H1 (cell line): ENCODE data around the gene AP3S1. TPM values are rescaled to one million over a fixed set of nuclear protein-coding genes. Genes with fewer than 3 reads are reported as not detected.

ENCODE experiments used
- CTCF ChIA-PET: fragments of 300-600 bp; sonication (Branson Sonifier 250); formaldehyde crosslinking; loops from one replicate; lab custom pipeline; 2021; ENCODE audit not compliant: partially characterized antibody; lab: Charles Lee
- POLR2A ChIA-PET: fragments of 300-600 bp; sonication (Branson Sonifier 250); formaldehyde crosslinking; loops from one replicate; lab custom pipeline; 2021; ENCODE audit warnings: inconsistent platforms; ENCODE audit not compliant: partially characterized antibody; lab: Charles Lee
- DNase-seq, 2 experiments: peaks; one replicate each; pipeline versions ENCODE4 v3.0.0 to v3.0.0-alpha.2; 2010 to 2022; ENCODE audit warnings: low spot score in 2 of 2, low read depth in 1 of 2, mixed read lengths in 1 of 2
- FAIRE-seq: peaks from 2 replicates; lab custom pipeline; 2011; peaks lifted over from hg19 to GRCh38; lab: Jason Lieb, UNC
- H2AFZ ChIP-seq: 2 replicates; pipeline ENCODE4 v1.8.1; 2012; ENCODE audit warnings: low read length, inconsistent platforms
- H2AK5ac ChIP-seq: 2 replicates; pipeline ENCODE4 v1.6.1; 2013; ENCODE audit warnings: low read depth, low read length
- H2BK120ac ChIP-seq: replicated peaks from 2 replicates; pipeline ENCODE3; 2013; ENCODE audit warnings: low read depth, low read length, inconsistent platforms
- H2BK12ac ChIP-seq: 2 replicates; pipeline ENCODE4 v1.6.1; 2013; ENCODE audit warnings: low read depth, low read length
- H2BK15ac ChIP-seq: 2 replicates; pipeline ENCODE4 v1.6.1; 2013; ENCODE audit warnings: low read length
- H2BK20ac ChIP-seq: 2 replicates; pipeline ENCODE4 v1.6.1; 2013; ENCODE audit warnings: low read length
- H2BK5ac ChIP-seq: 2 replicates; pipeline ENCODE4 v1.6.1; 2013; ENCODE audit warnings: low read depth, low read length
- H3K14ac ChIP-seq: 2 replicates; pipeline ENCODE4 v1.6.1; 2013; ENCODE audit warnings: inconsistent platforms; ENCODE audit not compliant: insufficient read length
- H3K18ac ChIP-seq: 2 replicates; pipeline ENCODE4 v1.6.1; 2013; ENCODE audit warnings: low read length; ENCODE audit errors: extremely low read depth
- H3K23ac ChIP-seq: 2 replicates; pipeline ENCODE4 v1.6.1; 2013; ENCODE audit warnings: inconsistent platforms; ENCODE audit not compliant: insufficient read length
- H3K23me2 ChIP-seq: 2 replicates; pipeline ENCODE4 v1.6.1; 2013; ENCODE audit warnings: low read depth, low read length
- H3K27ac ChIP-seq: 2 replicates; pipeline ENCODE4 v1.6.1; 2011; ENCODE audit warnings: low read depth, low read length, inconsistent platforms
- H3K27me3 ChIP-seq, 4 experiments: replicated peaks in 1 of 4; 1 replicate in 1 of 4; 2 replicates in 3 of 4; pipeline versions ENCODE4 v1.6.1 to v1.8.1; 2011 to 2013; ENCODE audit warnings: low read length in 3 of 4, mild to moderate bottlenecking in 3 of 4, inconsistent platforms in 2 of 4, mixed read lengths in 2 of 4, moderate library complexity in 1 of 4; ENCODE audit not compliant: control insufficient read depth in 3 of 4, insufficient read depth in 3 of 4; ENCODE audit errors: extremely low read depth in 1 of 4
- H3K36me3 ChIP-seq, 4 experiments: 2 replicates each; pipeline versions ENCODE4 v1.6.1 to v1.8.1; 2011 to 2013; ENCODE audit warnings: mild to moderate bottlenecking in 4 of 4, low read length in 3 of 4, moderate library complexity in 2 of 4, control low read depth in 1 of 4, inconsistent platforms in 1 of 4; ENCODE audit not compliant: insufficient read depth in 4 of 4, control insufficient read depth in 2 of 4
- H3K4ac ChIP-seq: replicated peaks from 2 replicates; pipeline ENCODE3; 2013; ENCODE audit warnings: low read length, low read depth, mixed read lengths, inconsistent platforms; ENCODE audit not compliant: insufficient read length
- H3K4me1 ChIP-seq, 4 experiments: replicated peaks in 1 of 4; 1 replicate in 1 of 4; 2 replicates in 3 of 4; pipeline versions ENCODE4 v1.6.1 to v1.8.1; 2011 to 2013; ENCODE audit warnings: low read length in 3 of 4, inconsistent platforms in 2 of 4, mixed read lengths in 1 of 4; ENCODE audit not compliant: insufficient read depth in 4 of 4, control insufficient read depth in 3 of 4
- H3K4me2 ChIP-seq, 2 experiments: 2 replicates each; pipeline versions ENCODE4 v1.6.1 to v1.8.1; 2011 to 2013; ENCODE audit warnings: low read depth in 2 of 2, low read length in 2 of 2, control low read depth in 1 of 2, inconsistent platforms in 1 of 2, mild to moderate bottlenecking in 1 of 2; ENCODE audit not compliant: insufficient read depth in 1 of 2
- H3K4me3 ChIP-seq, 4 experiments: fragments of 200-600, 300-600 bp in 1 of 4; sonication (generic), shearing (Covaris generic), sonication (Bioruptor Twin) in 1 of 4; 2 replicates each; pipeline versions ENCODE4 v1.5.1 to v1.8.1; 2011 to 2016; ENCODE audit warnings: low read length in 4 of 4, low read depth in 3 of 4, control low read depth in 2 of 4, inconsistent platforms in 2 of 4, mild to moderate bottlenecking in 2 of 4, mixed read lengths in 1 of 4, moderate library complexity in 1 of 4; ENCODE audit not compliant: insufficient read depth in 2 of 4; ENCODE audit errors: extremely low read depth in 1 of 4
- H3K56ac ChIP-seq: replicated peaks from 2 replicates; pipeline ENCODE3; 2013; ENCODE audit warnings: low read depth, mild to moderate bottlenecking, mixed read lengths, low read length, inconsistent platforms; ENCODE audit not compliant: insufficient read length
- H3K79me1 ChIP-seq: 2 replicates; pipeline ENCODE4 v1.6.1; 2013; ENCODE audit warnings: low read depth, low read length, control low read depth
- H3K79me2 ChIP-seq, 2 experiments: 2 replicates each; pipeline versions ENCODE4 v1.6.1 to v1.8.1; 2012 to 2013; ENCODE audit warnings: low read length in 2 of 2, mild to moderate bottlenecking in 2 of 2, inconsistent platforms in 1 of 2; ENCODE audit not compliant: insufficient read depth in 2 of 2, control insufficient read depth in 1 of 2
- H3K9ac ChIP-seq, 4 experiments: replicated peaks in 1 of 4; 1 replicate in 1 of 4; 2 replicates in 3 of 4; pipeline versions ENCODE4 v1.6.1 to v1.8.1; 2011 to 2013; ENCODE audit warnings: low read depth in 3 of 4, low read length in 3 of 4, control low read depth in 2 of 4, mild to moderate bottlenecking in 2 of 4, moderate library complexity in 2 of 4, inconsistent platforms in 1 of 4; ENCODE audit errors: extremely low read depth in 1 of 4
- H3K9me3 ChIP-seq, 2 experiments: 2 replicates each; pipeline versions ENCODE4 v1.6.1 to v1.8.1; 2012 to 2013; ENCODE audit warnings: mild to moderate bottlenecking in 2 of 2, moderate library complexity in 2 of 2, control low read depth in 1 of 2, inconsistent platforms in 1 of 2, low read depth in 1 of 2, low read length in 1 of 2, mixed read lengths in 1 of 2; ENCODE audit not compliant: insufficient read depth in 2 of 2
- H4K20me1 ChIP-seq, 2 experiments: replicated peaks in 1 of 2; 2 replicates each; pipeline versions ENCODE3 to v1.8.1; 2011 to 2013; ENCODE audit warnings: inconsistent platforms in 2 of 2, low read length in 2 of 2, mild to moderate bottlenecking in 1 of 2; ENCODE audit not compliant: insufficient read depth in 2 of 2, control insufficient read depth in 1 of 2
- H4K5ac ChIP-seq: 2 replicates; pipeline ENCODE4 v1.6.1; 2013; ENCODE audit warnings: low read length, low read depth, mixed read lengths, inconsistent platforms; ENCODE audit not compliant: insufficient read length
- H4K8ac ChIP-seq: 2 replicates; pipeline ENCODE4 v1.8.0; 2013; ENCODE audit warnings: mild to moderate bottlenecking, moderate library complexity, low read length, inconsistent platforms; ENCODE audit not compliant: insufficient read depth; ENCODE audit errors: extremely low read depth
- H4K91ac ChIP-seq: replicated peaks from 2 replicates; pipeline ENCODE3; 2013; ENCODE audit warnings: low read length, mixed read lengths, inconsistent platforms; ENCODE audit not compliant: insufficient read length
- ASH2L ChIP-seq: fragments of 200-600, 300-600 bp; sonication (generic); IDR thresholded peaks from one replicate; pipeline ENCODE4 v1.7.1; 2017; ENCODE audit warnings: low read length
- CREB1 ChIP-seq: IDR thresholded peaks from 2 replicates; pipeline ENCODE4 v1.6.1; 2012; ENCODE audit warnings: inconsistent platforms
- EGR1 ChIP-seq: IDR thresholded peaks from 2 replicates; pipeline ENCODE4 v1.6.1; 2011; ENCODE audit warnings: low read depth, low read length, borderline replicate concordance
- HDAC2 ChIP-seq, 2 experiments: fragments of 300-600 bp in 1 of 2; sonication (generic) in 1 of 2; IDR thresholded peaks; 2 replicates each; pipeline ENCODE4 v1.6.1; 2011 to 2012; ENCODE audit warnings: low read depth in 2 of 2, low read length in 2 of 2, mild to moderate bottlenecking in 2 of 2, moderate library complexity in 2 of 2, borderline replicate concordance in 1 of 2, inconsistent platforms in 1 of 2
- KDM1A ChIP-seq: fragments of 200-600, 300-600 bp; sonication (generic); IDR thresholded peaks from 2 replicates; pipeline ENCODE4 v1.7.1; 2016; ENCODE audit warnings: mild to moderate bottlenecking, low read length, borderline replicate concordance
- POLR2A ChIP-seq, 2 experiments: IDR thresholded peaks; 1 replicate in 1 of 2; 2 replicates in 1 of 2; pipeline ENCODE4 v1.6.1; 2011; ENCODE audit warnings: low read depth in 2 of 2, low read length in 2 of 2, mild to moderate bottlenecking in 2 of 2; ENCODE audit errors: control extremely low read depth in 1 of 2
- RNF2 ChIP-seq: fragments of 200-900, 300-1000 bp; sonication (generic); IDR thresholded peaks from 2 replicates; pipeline ENCODE4 v1.7.1; 2016; ENCODE audit warnings: borderline replicate concordance, low read depth, mild to moderate bottlenecking, antibody characterized with exemption, low read length; ENCODE audit not compliant: poor library complexity, severe bottlenecking; ENCODE audit errors: missing control alignments
- RXRA ChIP-seq: IDR thresholded peaks from 2 replicates; pipeline ENCODE4 v1.6.1; 2011; ENCODE audit warnings: low read depth, mild to moderate bottlenecking, low read length, moderate library complexity; ENCODE audit not compliant: insufficient read depth
- SAP30 ChIP-seq: fragments of 300-600 bp; sonication (generic); IDR thresholded peaks from 2 replicates; pipeline ENCODE4 v1.7.1; 2012; ENCODE audit warnings: low read length, moderate library complexity, mild to moderate bottlenecking, inconsistent platforms; ENCODE audit not compliant: insufficient read depth, insufficient replicate concordance
- SIRT6 ChIP-seq: IDR thresholded peaks from one replicate; pipeline ENCODE4 v1.7.1; 2012; ENCODE audit warnings: low read length, inconsistent platforms
- SUZ12 ChIP-seq: fragments of 200-600 bp; sonication (generic); IDR thresholded peaks from 2 replicates; pipeline ENCODE4 v1.6.1; 2012; ENCODE audit warnings: mild to moderate bottlenecking, inconsistent platforms, low read length, moderate library complexity, mixed read lengths
- TAF1 ChIP-seq: IDR thresholded peaks from 2 replicates; pipeline ENCODE4 v1.6.1; 2011; ENCODE audit warnings: mild to moderate bottlenecking, low read depth, low read length
- TAF7 ChIP-seq: optimal IDR thresholded peaks from 2 replicates; pipeline ENCODE3; 2011; ENCODE audit warnings: low read depth, mild to moderate bottlenecking, inconsistent platforms, low read length, moderate library complexity, borderline replicate concordance
- TEAD4 ChIP-seq: IDR thresholded peaks from 2 replicates; pipeline ENCODE4 v1.6.1; 2012; ENCODE audit warnings: low read depth, low read length, inconsistent platforms, mixed read lengths
- WGBS, 2 experiments: shearing (Covaris generic) in 1 of 2; methylation state at CpG; one replicate each; pipeline versions ENCODE4 v1.1.6 to v1.1.7; 2013 to 2015; ENCODE audit warnings: low lambda C conversion rate in 2 of 2, mixed read lengths in 2 of 2, inconsistent platforms in 1 of 2, low coverage in 1 of 2, missing lambda C conversion rate in 1 of 2; ENCODE audit not compliant: insufficient replicate concordance in 2 of 2, insufficient coverage in 1 of 2, insufficient read length in 1 of 2; ENCODE audit errors: extremely low coverage in 1 of 2, missing lambda C conversion rate in 1 of 2; 5-methylcytosine and 5-hydroxymethylcytosine counted together
- polyA plus RNA-seq, 7 experiments: library from polyadenylated mRNA; depleted of rRNA in 3 of 7; stranded (reverse) in 5 of 7; unstranded in 2 of 7; fragments of >200 nt in 5 of 7; fragments of 200-250 nt in 2 of 7; gene quantifications; 1 replicate in 5 of 7; 2 replicates in 1 of 7; 4 replicates in 1 of 7; pipeline versions ENCODE4 v1.2.1 to v1.2.3, GENCODE V29; 2011 to 2013; ENCODE audit warnings: missing spikeins in 2 of 7, mixed read lengths in 2 of 7
- total RNA-seq: library from RNA; stranded (reverse); fragmentation: NEBNext Ultra II Directional; extraction: Animal tissue kit (Norgen Biotek cat#: 25700); gene quantifications from 2 replicates; pipeline ENCODE4 v1.2.1, GENCODE V29; 2021

Gene AP3S1
- total and polyA plus RNA-seq, 2 of the 8 experiments (the other 6 are each of a cell fraction or from before 2014, with no cell fraction given): 26.6 to 72.7 TPM

GRCh38 chr5:115813719-115814118 lies 28.0 kb upstream of the AP3S1 start:
- peak overlapping the region in 1 of 2 experiments; percentile 78; a peak in 1 of 4 replicates for H3K4me2 ChIP-seq
- no peak overlapping the region for H3K4ac ChIP-seq
- H3K9me3 ChIP-seq: no peaks in the 10 kb centered on the region
- no peak for DNase-seq
- ChIA-PET CTCF (interaction anchor here (0.7 to 4.0 kb wide), 3 partner anchors 16 to 41 kb away, joined by 3 to 14 read pairs (median 4); no protein-coding TSS in a partner anchor), POLR2A (no interaction called here)
- peaks cover 0 to 3% of the 10 kb centered on the region in 2 experiments for H4K20me1 ChIP-seq
- no peak for FAIRE-seq
- peaks cover 0 to 22% (median 12%) of the 10 kb centered on the region in 4 experiments; a peak in 6 of 7 replicates for H3K27me3 ChIP-seq
- H2BK5ac ChIP-seq: no peak overlapping the region
- no peak overlapping the region for H2BK120ac ChIP-seq
- WGBS, 2 experiments: 94% methylated on average over 5 of the region's 5 CpGs; no CpG with 5 or more reads in 1 of the 2 experiments
- no peak overlapping the region for H3K9ac ChIP-seq
- H2BK20ac ChIP-seq: no peak overlapping the region
- H3K36me3 ChIP-seq: peaks cover 0 to 12% (median 1%) of the 10 kb centered on the region in 4 experiments; a peak in 4 of 8 replicates
- no peak overlapping the region for H4K8ac ChIP-seq
- no peak overlapping the region for H2BK15ac ChIP-seq
- H3K14ac ChIP-seq: no peak overlapping the region
- H2BK12ac ChIP-seq: no peak overlapping the region
- H4K91ac ChIP-seq: no peak overlapping the region
- H3K27ac ChIP-seq: no peak overlapping the region
- no peak overlapping the region for H4K5ac ChIP-seq
- H2AK5ac ChIP-seq: no peak overlapping the region
- no peak overlapping the region; a peak in 1 of 8 replicates for H3K4me3 ChIP-seq
- peaks cover 11% of the 10 kb centered on the region for H3K23me2 ChIP-seq
- peaks cover 0 to 3% (median 1%) of the 10 kb centered on the region in 4 experiments; a peak in 4 of 7 replicates for H3K4me1 ChIP-seq
- H3K79me1 ChIP-seq: no peaks in the 10 kb centered on the region; the same call in 1 of the 2 replicates
- peaks cover 0 to 3% of the 10 kb centered on the region in 2 experiments; a peak in 1 of 4 replicates for H3K79me2 ChIP-seq
- no peak overlapping the region for H3K23ac ChIP-seq
- H3K56ac ChIP-seq: no peak overlapping the region
- H2AFZ ChIP-seq: no peak overlapping the region
- H3K18ac ChIP-seq: no peak overlapping the region
- TF ChIP-seq TAF7 (no peak), EGR1 (no peak), CREB1 (no peak), RNF2 (no peak), SUZ12 (no peak), TEAD4 (no peak), SIRT6 (no peak), TAF1 (no peak), ASH2L (no peak), POLR2A (IDR thresholded peaks at IDR 0.05; ENCODE audit: control extremely low read depth in 1 of 2, low read depth in 2 of 2, low read length in 2 of 2) (no peak), SAP30 (no peak), HDAC2 (IDR thresholded peaks at IDR 0.05; ENCODE audit: borderline replicate concordance in 1 of 2, low read depth in 2 of 2, low read length in 2 of 2) (no peak), RXRA (no peak), KDM1A (no peak)
